ENCODE data around the gene TADA2A. TPM values are rescaled to one million over a fixed set of nuclear protein-coding genes. Genes with fewer than 3 reads are reported as not detected.

Gene TADA2A
- total RNA-seq, 1 experiment from 2014 or later, result 24.6 TPM

DNA sequence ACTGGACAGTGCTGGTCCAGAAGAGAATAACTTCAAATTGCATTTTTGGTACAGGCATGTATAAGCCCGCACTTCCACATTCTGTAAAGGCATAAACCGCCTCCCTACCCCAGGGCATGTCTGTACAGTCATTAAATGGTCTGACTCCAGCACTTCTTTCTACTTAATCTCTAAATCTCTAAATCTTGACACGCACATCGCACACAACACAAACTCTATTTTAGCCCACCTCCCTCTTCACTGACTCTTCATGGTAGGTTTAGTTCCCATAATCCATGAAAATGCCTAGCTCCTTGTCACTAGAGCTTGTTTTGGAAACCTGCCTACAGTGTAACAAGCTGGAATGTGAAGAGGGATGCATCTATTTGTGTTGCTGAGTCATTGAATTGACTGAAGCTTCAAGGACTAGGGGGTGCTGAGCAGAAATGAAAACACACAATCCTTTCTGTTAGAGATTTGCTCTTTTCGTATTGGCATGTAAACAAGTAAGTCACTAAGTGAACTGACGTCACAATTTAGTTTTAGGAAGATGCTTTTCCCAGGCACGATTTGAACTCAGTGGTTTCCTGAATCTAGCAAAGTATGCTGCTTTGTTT, 81.4 kb downstream of the TADA2A start (continued):
- TF ChIP-seq, protein P1, sequence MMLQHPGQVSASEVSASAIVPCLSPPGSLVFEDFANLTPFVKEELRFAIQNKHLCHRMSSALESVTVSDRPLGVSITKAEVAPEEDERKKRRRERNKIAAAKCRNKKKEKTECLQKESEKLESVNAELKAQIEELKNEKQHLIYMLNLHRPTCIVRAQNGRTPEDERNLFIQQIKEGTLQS (IDR thresholded peaks at IDR 0.05), result no peak
- TF ChIP-seq YY1 (IDR thresholded peaks at IDR 0.05; ENCODE audit: extremely low read depth, insufficient replicate concordance, low read depth, low read length), result no peak
- TF ChIP-seq, protein P2, sequence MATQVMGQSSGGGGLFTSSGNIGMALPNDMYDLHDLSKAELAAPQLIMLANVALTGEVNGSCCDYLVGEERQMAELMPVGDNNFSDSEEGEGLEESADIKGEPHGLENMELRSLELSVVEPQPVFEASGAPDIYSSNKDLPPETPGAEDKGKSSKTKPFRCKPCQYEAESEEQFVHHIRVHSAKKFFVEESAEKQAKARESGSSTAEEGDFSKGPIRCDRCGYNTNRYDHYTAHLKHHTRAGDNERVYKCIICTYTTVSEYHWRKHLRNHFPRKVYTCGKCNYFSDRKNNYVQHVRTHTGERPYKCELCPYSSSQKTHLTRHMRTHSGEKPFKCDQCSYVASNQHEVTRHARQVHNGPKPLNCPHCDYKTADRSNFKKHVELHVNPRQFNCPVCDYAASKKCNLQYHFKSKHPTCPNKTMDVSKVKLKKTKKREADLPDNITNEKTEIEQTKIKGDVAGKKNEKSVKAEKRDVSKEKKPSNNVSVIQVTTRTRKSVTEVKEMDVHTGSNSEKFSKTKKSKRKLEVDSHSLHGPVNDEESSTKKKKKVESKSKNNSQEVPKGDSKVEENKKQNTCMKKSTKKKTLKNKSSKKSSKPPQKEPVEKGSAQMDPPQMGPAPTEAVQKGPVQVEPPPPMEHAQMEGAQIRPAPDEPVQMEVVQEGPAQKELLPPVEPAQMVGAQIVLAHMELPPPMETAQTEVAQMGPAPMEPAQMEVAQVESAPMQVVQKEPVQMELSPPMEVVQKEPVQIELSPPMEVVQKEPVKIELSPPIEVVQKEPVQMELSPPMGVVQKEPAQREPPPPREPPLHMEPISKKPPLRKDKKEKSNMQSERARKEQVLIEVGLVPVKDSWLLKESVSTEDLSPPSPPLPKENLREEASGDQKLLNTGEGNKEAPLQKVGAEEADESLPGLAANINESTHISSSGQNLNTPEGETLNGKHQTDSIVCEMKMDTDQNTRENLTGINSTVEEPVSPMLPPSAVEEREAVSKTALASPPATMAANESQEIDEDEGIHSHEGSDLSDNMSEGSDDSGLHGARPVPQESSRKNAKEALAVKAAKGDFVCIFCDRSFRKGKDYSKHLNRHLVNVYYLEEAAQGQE (IDR thresholded peaks at IDR 0.05; ENCODE audit: low read depth), result no peak
- TF ChIP-seq ZFX (IDR thresholded peaks at IDR 0.05), result no peak
- 0 out of 2 replicates have a peak, but pooled peaks have one; percentile 33 for TF ChIP-seq SIN3A (IDR thresholded peaks at IDR 0.05; ENCODE audit: low read depth)
- no peak for TF ChIP-seq TCF7L2 (IDR thresholded peaks at IDR 0.05; ENCODE audit: borderline replicate concordance, extremely low read depth, insufficient read depth, insufficient read length)
- no peak for TF ChIP-seq EZH2phosphoT487 (IDR thresholded peaks at IDR 0.05; ENCODE audit: borderline replicate concordance)
- TF ChIP-seq SRF (IDR thresholded peaks at IDR 0.05; ENCODE audit: low read depth), result no peak
- 0 out of 2 replicates have a peak, but pooled peaks have one; percentile 8 for TF ChIP-seq RAD21 (IDR thresholded peaks at IDR 0.05; ENCODE audit: low read depth)
- TF ChIP-seq POLR2A (IDR thresholded peaks at IDR 0.05; ENCODE audit: borderline replicate concordance, extremely low read depth, insufficient read depth, insufficient read length), result no peak

- intact Hi-C loops (cut with micrococcal nuclease), result no loop called here
- Histone ChIP-seq H3K4me1 (ENCODE audit: control insufficient read depth in 1 of 2, insufficient read depth in 2 of 2, low read length in 2 of 2) (peaks cover 38 to 60% of the 10 kb centered on the region in 2 experiments), H3K27me3 (ENCODE audit: insufficient read depth, low read length) (no peaks in the 10 kb centered on the region), H3K9ac (ENCODE audit: low read length) (peak overlapping the region; percentile 77), H3K36me3 (ENCODE audit: control insufficient read depth in 1 of 2, insufficient read depth in 2 of 2, low read length in 2 of 2) (no peaks in the 10 kb centered on the region), H3K4me3 (replicated peaks in 1 of 2; ENCODE audit: low read depth in 1 of 2, low read length in 2 of 2) (peak overlapping the region; percentile 59 to 63), H3K27ac (ENCODE audit: low read depth, low read length) (peak overlapping the region; percentile 91), H3K9me3 (ENCODE audit: control insufficient read depth in 1 of 2, insufficient read depth in 1 of 2, low read depth in 1 of 2, low read length in 2 of 2) (no peaks in the 10 kb centered on the region), H2AFZ (ENCODE audit: low read depth, low read length, poor library complexity, severe bottlenecking) (no peak overlapping the region), H3K9me2 (ENCODE audit: insufficient read depth) (no peaks in the 10 kb centered on the region), H4K20me1 (ENCODE audit: insufficient read depth) (peaks cover 9% of the 10 kb centered on the region; the same call in 1 of the 2 replicates), H3K79me2 (ENCODE audit: insufficient read depth, low read length) (peaks cover 37% of the 10 kb centered on the region), H3K4me2 (ENCODE audit: low read length) (peak overlapping the region; percentile 96)
- BruUV-seq (replicated peaks), result TSS peak; percentile 72
- ChIA-PET RAD21 (ENCODE audit: low non-redundant PET in 1 of 2, low total read pairs in 2 of 2, uncharacterized antibody in 2 of 2, unreplicated experiment in 2 of 2) (no interaction called here), POLR2A (no interaction called here), CTCF (no interaction called here)
- ATAC-seq (peak; percentile 73), DNase-seq (ENCODE audit: low read depth, low spot score) (peak; percentile 94)
- TF ChIP-seq POLR2AphosphoS5 (IDR thresholded peaks at IDR 0.05; ENCODE audit: low read depth, low read length), result peak; percentile 50; the same call in 1 of the 2 replicates
- no peak for TF ChIP-seq EZH2phosphoT487 (IDR thresholded peaks at IDR 0.05; ENCODE audit: borderline replicate concordance)
- TF ChIP-seq SP1 (IDR thresholded peaks at IDR 0.05; ENCODE audit: low read depth), result peak; percentile 58
- TF ChIP-seq YY1 (IDR thresholded peaks at IDR 0.05; ENCODE audit: extremely low read depth, insufficient replicate concordance, low read depth, low read length), result peak; percentile 74
- no peak for TF ChIP-seq ZNF274 (IDR thresholded peaks at IDR 0.05; ENCODE audit: low read depth, low read length)
- TF ChIP-seq CEBPB (IDR thresholded peaks at IDR 0.05; ENCODE audit: low read depth), result no peak
- TF ChIP-seq, protein P3, sequence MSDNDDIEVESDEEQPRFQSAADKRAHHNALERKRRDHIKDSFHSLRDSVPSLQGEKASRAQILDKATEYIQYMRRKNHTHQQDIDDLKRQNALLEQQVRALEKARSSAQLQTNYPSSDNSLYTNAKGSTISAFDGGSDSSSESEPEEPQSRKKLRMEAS (IDR thresholded peaks at IDR 0.05), result peak; percentile 99
- TF ChIP-seq ELF1 (IDR thresholded peaks at IDR 0.05; ENCODE audit: borderline replicate concordance, low read depth), result no peak; the same call in 1 of the 2 replicates
- TF ChIP-seq FOSL1 (IDR thresholded peaks at IDR 0.05; ENCODE audit: low read depth), result peak; percentile 58
- TF ChIP-seq SIN3A (IDR thresholded peaks at IDR 0.05; ENCODE audit: low read depth), result peak; percentile 98
- TF ChIP-seq SRF (IDR thresholded peaks at IDR 0.05; ENCODE audit: low read depth), result no peak
- TF ChIP-seq RAD21 (IDR thresholded peaks at IDR 0.05; ENCODE audit: low read depth), result no peak
- peak; percentile 65 for TF ChIP-seq JUND (IDR thresholded peaks at IDR 0.05)
- TF ChIP-seq, protein P1 (IDR thresholded peaks at IDR 0.05), result no peak
Observed at GRCh38 chr17:37488607-37489196, 82.0 kb downstream of the TADA2A start.
